GM12878 (cell line): ENCODE results near the gene HPS6. TPM values are rescaled to one million over a fixed set of nuclear protein-coding genes. Genes with fewer than 3 reads are reported as not detected.
A peak's percentile ranks its signal among the peaks of the same experiment; 100 is the strongest.

Experiments used
- ATAC-seq: fragments of 200-7000 bp; cut with Tn5 transposase; 3 replicates; pipeline ENCODE4 v1.9.1; 2020; ENCODE audit warnings: mild to moderate bottlenecking, moderate library complexity
- BruUV-seq: library from RNA; stranded (reverse); fragments of 400-500 nt; replicated peaks from 2 replicates; lab custom pipeline; 2021; lab: Mats Ljungman, UMichigan
- CTCF ChIA-PET: fragments of 300-600 bp; sonication (Branson Sonifier 250); formaldehyde crosslinking; extraction: SDS; loops from one replicate; lab custom pipeline; 2021; ENCODE audit warnings: inconsistent platforms; lab: Yijun Ruan, JAX
- POLR2A ChIA-PET: fragments of 350-600 bp; formaldehyde crosslinking; extraction: SDS; loops from one replicate; lab custom pipeline; 2021; ENCODE audit warnings: inconsistent platforms; lab: Charles Lee
- RAD21 ChIA-PET: fragments of 300-600 bp; sonication (Branson Sonifier 250); formaldehyde crosslinking; loops from one replicate; lab custom pipeline; 2023; ENCODE audit warnings: antibody characterized with exemption; ENCODE audit not compliant: unreplicated experiment; lab: Charles Lee
- SMC1A ChIA-PET: fragments of 300-600 bp; sonication (Branson Sonifier 250); formaldehyde crosslinking; loops from one replicate; lab custom pipeline; 2023; ENCODE audit not compliant: unreplicated experiment, uncharacterized antibody; lab: Charles Lee
- DNase-seq: peaks from one replicate; pipeline ENCODE4 v3.0.0-alpha.2; 2011; ENCODE audit warnings: low read depth, low spot score
- FAIRE-seq: peaks from 3 replicates; lab custom pipeline; 2011; peaks lifted over from hg19 to GRCh38; lab: Jason Lieb, UNC
- H2AFZ ChIP-seq: 2 replicates; pipeline ENCODE4 v1.6.0; 2011; ENCODE audit warnings: low read depth, low read length, control low read depth; ENCODE audit not compliant: control insufficient read depth
- H3K27ac ChIP-seq: 2 replicates; pipeline ENCODE4 v1.5.1; 2011; ENCODE audit warnings: control low read depth; ENCODE audit not compliant: control insufficient read depth, insufficient read depth
- H3K27me3 ChIP-seq, 2 experiments: replicated peaks in 1 of 2; 2 replicates each; pipeline versions ENCODE4 v1.6.0 to v1.6.1; 2011; ENCODE audit warnings: low read length in 1 of 2; ENCODE audit not compliant: control insufficient read depth in 2 of 2, insufficient read depth in 2 of 2
- H3K36me3 ChIP-seq, 2 experiments: 2 replicates each; pipeline ENCODE4 v1.5.1; 2011; ENCODE audit warnings: low read length in 1 of 2; ENCODE audit not compliant: control insufficient read depth in 2 of 2, insufficient read depth in 2 of 2
- H3K4me1 ChIP-seq: 2 replicates; pipeline ENCODE4 v1.6.1; 2011; ENCODE audit warnings: mild to moderate bottlenecking, low read length, moderate library complexity, mixed read lengths; ENCODE audit not compliant: control insufficient read depth, insufficient read depth
- H3K4me2 ChIP-seq: 2 replicates; pipeline ENCODE4 v1.6.0; 2011; ENCODE audit warnings: control low read depth; ENCODE audit not compliant: control insufficient read depth, insufficient read depth
- H3K4me3 ChIP-seq: fragments of 200-600 bp; sonication (generic); 2 replicates; pipeline ENCODE4 v1.5.1; 2016
- H3K79me2 ChIP-seq: 2 replicates; pipeline ENCODE4 v1.6.0; 2011; ENCODE audit warnings: low read length; ENCODE audit not compliant: control insufficient read depth, insufficient read depth
- H3K9ac ChIP-seq: 2 replicates; pipeline ENCODE4 v1.8.0; 2011; ENCODE audit warnings: low read length, control low read depth, mixed read lengths; ENCODE audit not compliant: control insufficient read depth, insufficient read depth
- H3K9me3 ChIP-seq: replicated peaks from 3 replicates; pipeline ENCODE4 v1.5.1; 2011; ENCODE audit warnings: mild to moderate bottlenecking, low read length; ENCODE audit not compliant: control insufficient read depth, insufficient read depth
- H4K20me1 ChIP-seq: 2 replicates; pipeline ENCODE4 v1.6.0; 2011; ENCODE audit not compliant: control insufficient read depth, insufficient read depth
- BRCA1 ChIP-seq: IDR thresholded peaks from 2 replicates; pipeline ENCODE4 v1.6.1; 2011; ENCODE audit warnings: low read depth, low read length, improper control_type of control experiment
- MLLT1 ChIP-seq: fragments of 450-650 bp; IDR thresholded peaks from 2 replicates; pipeline ENCODE4 v1.6.1; 2016; ENCODE audit warnings: mild to moderate bottlenecking
- SMARCA5 ChIP-seq: fragments of 450-650 bp; IDR thresholded peaks from 2 replicates; pipeline ENCODE4 v1.6.1; 2017; ENCODE audit warnings: mild to moderate bottlenecking
- ZNF217 ChIP-seq: fragments of 450-650 bp; IDR thresholded peaks from 2 replicates; pipeline ENCODE4 v1.6.1; 2017; ENCODE audit warnings: antibody characterized with exemption, mild to moderate bottlenecking
- WGBS: methylation state at CpG from one replicate; pipeline ENCODE4 v1.1.6; 2016; ENCODE audit warnings: low lambda C conversion rate; ENCODE audit not compliant: insufficient replicate concordance, insufficient coverage; ENCODE audit errors: missing lambda C conversion rate; 5-methylcytosine and 5-hydroxymethylcytosine counted together
- in situ Hi-C: fragments of 300-500 bp; cut with MboI; formaldehyde crosslinking; loops from 9 replicates; pipeline ENCODE4 v1.14.3; 2018; ENCODE audit warnings: mixed read lengths
- intact Hi-C: fragments of 100-400 bp; cut with micrococcal nuclease; formaldehyde crosslinking; loops from one replicate; pipeline ENCODE4 v1.14.2; 2022; ENCODE audit not compliant: unreplicated experiment
- polyA plus RNA-seq, 11 experiments: library from polyadenylated mRNA; depleted of rRNA in 4 of 11; unstranded in 6 of 11; stranded (reverse) in 5 of 11; fragments of >200 nt; fragmentation: Nextera tagmentation in 4 of 11; fragmentation: Illumina TruSeq in 1 of 11; extraction: Ambion mirVana in 4 of 11; extraction: Trizol in 1 of 11; gene quantifications; 1 replicate in 1 of 11; 2 replicates in 10 of 11; pipeline versions ENCODE4 v1.2.1 to v1.2.3, GENCODE V29; 2011 to 2016; ENCODE audit warnings: inconsistent platforms in 2 of 11, missing spikeins in 2 of 11, low read depth in 1 of 11
- total RNA-seq, 4 experiments: library from RNA; depleted of rRNA in 3 of 4; stranded (reverse); fragments of >200 nt in 3 of 4; fragmentation: Illumina TruSeq in 1 of 4; extraction: Trizol in 1 of 4; gene quantifications; 2 replicates each; pipeline versions ENCODE4 v1.2.1 to v1.2.3, GENCODE V29; 2013 to 2021

The HPS6 gene
- total and polyA plus RNA-seq, 10 of the 15 experiments (the other 5 are each of a cell fraction or from before 2014, with no cell fraction given): 1.4 to 28.0 (median 12.0) TPM

DNA sequence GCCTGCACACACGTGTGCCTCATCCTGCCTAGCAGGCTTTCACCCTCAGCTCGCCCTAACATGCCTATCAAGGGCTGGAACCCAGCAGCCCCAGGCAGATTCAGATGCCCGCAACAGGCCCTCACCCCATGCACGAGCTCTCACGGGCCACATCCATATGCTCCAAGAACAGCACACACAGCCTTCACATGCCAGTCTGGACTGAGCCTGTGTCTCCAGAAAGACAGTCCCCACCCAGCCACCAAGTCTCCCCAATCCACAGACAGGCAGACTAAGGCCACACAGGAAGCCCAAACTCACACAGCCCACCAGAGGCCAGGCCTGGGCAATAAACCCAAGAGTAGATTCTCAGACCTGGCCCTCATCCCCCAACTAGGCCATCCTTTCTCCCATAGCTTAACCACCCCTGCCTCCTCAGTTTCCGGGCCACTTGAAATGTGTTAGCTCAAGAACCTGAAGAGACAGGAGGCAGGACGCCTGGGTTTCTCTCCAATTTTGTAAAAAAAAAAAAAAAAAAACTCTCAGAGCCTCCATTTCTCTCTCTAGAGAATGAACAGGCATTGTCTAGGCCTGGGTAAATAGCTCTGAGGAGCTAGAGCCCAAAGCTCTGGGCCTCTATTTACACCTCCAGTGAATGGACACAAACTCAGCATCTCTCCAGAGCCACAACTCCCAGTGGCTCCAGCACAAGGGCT lies 48.3 kb downstream of the HPS6 start:
- no peak for ATAC-seq
- BruUV-seq: TSS peak; percentile 41
- WGBS: 74% methylated on average over 7 of the region's 7 CpGs
- no peaks in the 10 kb centered on the region for H3K27me3 ChIP-seq
- peaks cover 20 to 25% of the 10 kb centered on the region in 2 experiments for H3K36me3 ChIP-seq
- ChIA-PET POLR2A (interaction anchor here (0.6 to 1.9 kb wide), 13 partner anchors 12 to 1378 kb away, joined by 3 to 10 read pairs (median 4); partner anchors contain the start of genes HPS6 and NOLC1), RAD21 (interaction anchor here (0.7 to 1.1 kb wide), 4 partner anchors 13 to 273 kb away, joined by 3 to 4 read pairs (median 3); partner anchors contain the start of gene ARMH3), SMC1A (interaction anchor here (0.6 to 1.8 kb wide), 5 partner anchors 10 to 255 kb away, joined by 3 to 8 read pairs (median 4); partner anchors contain the start of gene PPRC1), CTCF (interaction anchor here (0.6 to 4.7 kb wide), 8 partner anchors 10 to 705 kb away, joined by 3 to 28 read pairs (median 3); no protein-coding TSS in a partner anchor)
- H3K4me3 ChIP-seq: peak overlapping the region; percentile 96
- TF ChIP-seq SMARCA5 (peak; percentile 46; the same call in 1 of the 2 replicates), MLLT1 (peak; percentile 30; the same call in 1 of the 2 replicates), BRCA1 (no peak), ZNF217 (0 out of 2 replicates have a peak, but pooled peaks have one; percentile 30)
- peak overlapping the region; percentile 89 for H3K9ac ChIP-seq
- H2AFZ ChIP-seq: no peak overlapping the region
- peak overlapping the region; percentile 69 for H3K27ac ChIP-seq
- H3K9me3 ChIP-seq: no peaks in the 10 kb centered on the region
- DNase-seq: no peak
- H3K79me2 ChIP-seq: peaks cover 63% of the 10 kb centered on the region
- H3K4me2 ChIP-seq: peak overlapping the region; percentile 94
- intact Hi-C loops (no loop called here), in situ Hi-C loops (no loop called here)
- H4K20me1 ChIP-seq: no peaks in the 10 kb centered on the region
- FAIRE-seq: no peak
- H3K4me1 ChIP-seq: peaks cover 37% of the 10 kb centered on the region
